Pancreas (tissue), 10 donors: Measurements from ENCODE around the gene HNF1B. TPM values are rescaled to one million over a fixed set of nuclear protein-coding genes. Genes with fewer than 3 reads are reported as not detected.

ENCODE experiments used
- ATAC-seq, 4 donors: fragments of 200-7000 bp; cut with Tn5 transposase; one replicate each; pipeline versions ENCODE4 v1.8.0 to v1.9.1; 2020; ENCODE audit warnings: mild to moderate bottlenecking in 4 of 4, moderate library complexity in 4 of 4
- DNase-seq, 6 donors: peaks; one replicate each; pipeline ENCODE4 v3.0.0-alpha.2; 2020
- FAIRE-seq: peaks from 2 replicates; lab custom pipeline; 2012; peaks lifted over from hg19 to GRCh38; lab: Jason Lieb, UNC
- H3K27ac ChIP-seq, 4 donors: fragments of 200-600 bp; sonication (generic); 1 replicate in 3 of 4; 2 replicates in 1 of 4; pipeline versions ENCODE4 v1.5.0 to v1.8.0; 2020
- H3K27me3 ChIP-seq, 4 donors: fragments of 200-600 bp; one replicate each; pipeline ENCODE4 v1.8.0; 2021
- H3K36me3 ChIP-seq, 3 donors: fragments of 200-600 bp; sonication (generic) in 1 of 3; one replicate each; pipeline versions ENCODE4 v1.5.0 to v1.8.0; 2020 to 2021
- H3K4me1 ChIP-seq, 3 donors: fragments of 200-600 bp; one replicate each; pipeline ENCODE4 v1.8.0; 2021
- H3K4me3 ChIP-seq, 4 donors: fragments of 200-600 bp; sonication (generic) in 2 of 4; one replicate each; pipeline versions ENCODE4 v1.5.0 to v1.8.0; 2020 to 2021
- H3K9me3 ChIP-seq, 4 donors: fragments of 200-600 bp; one replicate each; pipeline ENCODE4 v1.8.0; 2021
- WGBS, 2 donors: extraction: QIAGEN DNeasy Blood & Tissue Kit; methylation state at CpG; one replicate each; pipeline ENCODE4 v1.1.7; 2013; 5-methylcytosine and 5-hydroxymethylcytosine counted together
- intact Hi-C, 3 donors: fragments of 100-400 bp; cut with DNase I; formaldehyde crosslinking; loops; one replicate each; pipeline versions ENCODE4 v1.11.1 to v1.14.2; 2022
- polyA plus RNA-seq, 2 donors: library from polyadenylated mRNA; stranded (reverse); fragments of 200-250 nt; gene quantifications; one replicate each; pipeline ENCODE4 v1.2.3, GENCODE V29; 2013
- total RNA-seq, 6 donors: library from RNA; stranded (reverse); fragmentation: NEBNext Ultra II Directional in 4 of 6; extraction: Animal tissue kit (Norgen Biotek cat#: 25700) in 4 of 6; gene quantifications; one replicate each; pipeline versions ENCODE4 v1.2.1 to v1.2.4, GENCODE V29; 2021 to 2023
- TF ChIP-seq, protein P1 (sequence below), 4 donors: fragments of 200-600 bp; sonication (generic) in 3 of 4; IDR thresholded peaks; one replicate each; pipeline versions ENCODE4 v1.5.0 to v1.8.0; 2021; ENCODE audit warnings: antibody characterized with exemption in 4 of 4
- donor health status: healthy with polysubstance abuse.
- donor health status: DM: no; HTN: no; CAD: no; lungs with moderate emphysema.
- donor health status: DM: no; HTN: no; CAD: no.
- donor health status: control.
- donor health status: control.
- donor health status: Bipolar disorder and iron deficiency.
- donor health status: DM: yes; HTN: yes; CAD: no.
- donor health status: DM: no; HTN: no; CAD: no.
- donor health status: DM: no; HTN: no; CAD: no.
- donor health status: DM: yes; HTN: yes; CAD: no.

HNF1B gene
- total and polyA plus RNA-seq, 8 donors, result 24.9 to 50.5 (median 33.6) TPM

DNA sequence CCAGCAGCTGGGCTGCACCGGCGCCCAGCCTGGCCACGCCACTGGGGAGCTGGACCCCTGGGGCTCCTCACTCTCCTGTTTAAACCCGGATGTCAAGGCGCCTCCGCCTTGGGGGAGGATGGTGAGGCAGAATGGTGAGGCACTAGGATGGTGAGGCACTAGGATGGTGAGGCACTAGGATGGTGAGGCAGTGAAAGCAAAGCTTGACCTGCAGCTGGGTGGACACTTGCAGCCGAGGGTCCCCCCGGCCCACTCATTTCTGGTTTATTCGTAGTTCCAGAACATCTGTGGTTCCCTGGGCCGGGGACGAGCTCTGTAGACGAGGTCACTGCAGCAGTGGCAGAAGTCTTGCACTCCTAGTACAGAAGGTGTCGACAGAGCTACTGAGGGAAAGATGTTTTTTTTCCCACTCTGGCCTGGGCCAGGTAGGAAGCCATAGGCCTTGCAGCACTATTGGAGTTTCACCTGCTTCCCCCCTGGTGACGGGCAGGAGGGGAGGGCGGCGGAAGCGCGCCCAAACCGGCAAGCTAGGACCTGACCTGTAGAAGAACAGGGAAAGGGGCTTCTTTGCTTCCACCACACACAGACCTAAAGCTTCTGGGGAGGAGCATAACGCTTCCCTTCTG is 1.1 kb upstream of the HNF1B start:
- FAIRE-seq, result no peak
- H3K27me3 ChIP-seq, result no peaks in the 10 kb centered on the region
- H3K36me3 ChIP-seq, result no peaks in the 10 kb centered on the region
- intact Hi-C loops, result no loop called here
- DNase-seq, result peak in 2 of 6 donors; percentile 37 to 43
- TF ChIP-seq, protein P1, sequence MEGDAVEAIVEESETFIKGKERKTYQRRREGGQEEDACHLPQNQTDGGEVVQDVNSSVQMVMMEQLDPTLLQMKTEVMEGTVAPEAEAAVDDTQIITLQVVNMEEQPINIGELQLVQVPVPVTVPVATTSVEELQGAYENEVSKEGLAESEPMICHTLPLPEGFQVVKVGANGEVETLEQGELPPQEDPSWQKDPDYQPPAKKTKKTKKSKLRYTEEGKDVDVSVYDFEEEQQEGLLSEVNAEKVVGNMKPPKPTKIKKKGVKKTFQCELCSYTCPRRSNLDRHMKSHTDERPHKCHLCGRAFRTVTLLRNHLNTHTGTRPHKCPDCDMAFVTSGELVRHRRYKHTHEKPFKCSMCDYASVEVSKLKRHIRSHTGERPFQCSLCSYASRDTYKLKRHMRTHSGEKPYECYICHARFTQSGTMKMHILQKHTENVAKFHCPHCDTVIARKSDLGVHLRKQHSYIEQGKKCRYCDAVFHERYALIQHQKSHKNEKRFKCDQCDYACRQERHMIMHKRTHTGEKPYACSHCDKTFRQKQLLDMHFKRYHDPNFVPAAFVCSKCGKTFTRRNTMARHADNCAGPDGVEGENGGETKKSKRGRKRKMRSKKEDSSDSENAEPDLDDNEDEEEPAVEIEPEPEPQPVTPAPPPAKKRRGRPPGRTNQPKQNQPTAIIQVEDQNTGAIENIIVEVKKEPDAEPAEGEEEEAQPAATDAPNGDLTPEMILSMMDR (IDR thresholded peaks at IDR 0.05), result no peak
- H3K9me3 ChIP-seq, result no peaks in the 10 kb centered on the region
- 1 to 8% methylated on average over 20 of the region's 20 CpGs for WGBS, 2 donors
- H3K4me3 ChIP-seq, result peak overlapping the region; percentile 49 to 70 (median 56)
- peak overlapping the region; percentile 81 to 97 (median 93) for H3K27ac ChIP-seq
- H3K4me1 ChIP-seq, result peaks cover 4 to 24% (median 21%) of the 10 kb centered on the region in 3 donors
- peak in 3 of 4 donors; percentile 1 to 5 (median 2) for ATAC-seq

DNA sequence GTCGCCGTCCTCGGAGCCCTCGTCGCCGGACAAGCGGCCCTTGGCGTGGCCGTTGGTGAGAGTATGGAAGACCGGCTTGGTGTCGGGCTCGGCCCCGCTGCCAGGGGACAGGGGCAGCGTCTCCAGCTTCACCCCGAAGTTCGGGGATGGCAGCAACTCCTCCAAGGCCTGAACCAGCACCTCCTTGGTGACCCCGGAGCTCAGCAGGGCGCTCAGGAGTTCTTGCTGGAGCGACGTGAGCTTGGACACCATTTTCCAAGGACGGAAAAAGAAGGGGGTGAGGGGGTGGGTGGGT is 279 bp downstream of the HNF1B start:
- TF ChIP-seq, protein P1 (IDR thresholded peaks at IDR 0.05), result no peak
- Histone ChIP-seq H3K4me3 (peak overlapping the region; percentile 49 to 70 (median 56)), H3K9me3 (no peaks in the 10 kb centered on the region), H3K4me1 (peaks cover 0 to 16% (median 10%) of the 10 kb centered on the region in 3 donors), H3K27ac (peak overlapping the region; percentile 81 to 97 (median 93)), H3K27me3 (no peaks in the 10 kb centered on the region), H3K36me3 (no peaks in the 10 kb centered on the region)
- FAIRE-seq (no peak), DNase-seq (no peak), ATAC-seq (peak; percentile 9 to 21 (median 14))
- intact Hi-C loops, result no loop called here
- WGBS, 2 donors, result 1 to 2% methylated on average over 21 of the region's 21 CpGs

DNA sequence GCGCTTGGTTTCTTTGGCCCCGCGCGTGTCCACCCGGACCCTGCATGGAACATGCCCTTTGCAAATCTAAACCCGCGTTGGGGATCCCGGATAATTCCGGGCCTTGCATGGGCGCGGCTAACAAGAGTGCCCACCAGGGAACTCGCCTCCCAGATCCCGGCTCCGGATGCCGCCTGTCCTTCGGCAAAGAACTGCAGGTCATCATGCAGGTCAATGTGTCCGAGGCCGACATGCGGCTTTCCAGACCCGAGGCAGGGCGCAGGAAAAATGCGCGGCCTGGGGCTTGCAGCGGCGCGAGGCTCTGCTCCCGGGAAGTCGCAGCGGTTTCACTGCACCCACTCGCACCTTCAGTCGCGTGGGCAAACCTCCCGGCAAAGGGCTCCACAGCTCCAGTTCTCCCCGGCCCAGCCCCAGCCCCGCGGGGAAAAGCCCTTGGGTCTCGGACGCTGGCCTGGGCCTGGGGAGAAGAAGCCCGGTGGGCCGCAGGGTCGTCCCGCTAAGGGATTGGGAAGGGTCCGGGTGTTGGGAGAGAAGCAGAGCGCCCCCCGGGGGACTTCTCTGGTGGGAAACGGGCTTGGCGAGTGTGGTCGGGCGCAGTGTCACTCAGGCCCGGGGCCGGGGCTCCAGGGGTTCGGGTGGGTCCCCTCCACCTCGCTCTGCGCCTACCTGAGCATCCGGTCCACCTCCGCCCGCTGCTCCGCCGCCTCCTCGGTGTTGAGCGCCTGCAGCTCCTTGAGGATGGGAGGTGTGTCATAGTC is 805 bp downstream of the HNF1B start:
- H3K27me3 ChIP-seq, result no peaks in the 10 kb centered on the region
- FAIRE-seq (no peak), DNase-seq (peak; percentile 41 to 87 (median 68)), ATAC-seq (peak; percentile 19 to 44 (median 30))
- H3K9me3 ChIP-seq, result no peaks in the 10 kb centered on the region
- TF ChIP-seq, protein P1 (IDR thresholded peaks at IDR 0.05), result no peak
- intact Hi-C loops, result no loop called here
- H3K4me1 ChIP-seq, result peaks cover 0 to 18% (median 10%) of the 10 kb centered on the region in 3 donors
- peak overlapping the region; percentile 49 to 70 (median 56) for H3K4me3 ChIP-seq
- peak overlapping the region; percentile 81 to 97 (median 93) for H3K27ac ChIP-seq
- H3K36me3 ChIP-seq, result peaks cover 0 to 5% (median 0%) of the 10 kb centered on the region in 3 donors
- WGBS, 2 donors, result 1% methylated on average over 61 of the region's 61 CpGs

DNA sequence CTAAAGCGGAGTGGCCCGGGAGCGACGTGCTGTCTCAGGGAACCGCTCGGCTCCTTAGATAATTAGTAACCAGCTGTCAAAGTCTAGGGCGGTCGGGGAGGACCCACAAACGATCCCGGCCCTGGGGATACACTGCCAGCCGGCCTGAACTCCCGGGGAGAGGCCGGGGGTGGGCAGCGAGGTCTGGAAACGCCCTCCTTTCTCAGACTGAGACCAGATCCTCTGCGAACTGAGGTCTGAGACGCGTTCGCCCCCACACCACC is 1.3 kb downstream of the HNF1B start:
- Histone ChIP-seq H3K36me3 (peaks cover 0 to 10% (median 0%) of the 10 kb centered on the region in 3 donors), H3K4me1 (peaks cover 0 to 23% (median 14%) of the 10 kb centered on the region in 3 donors), H3K27ac (peak overlapping the region; percentile 81 to 97 (median 93)), H3K27me3 (no peaks in the 10 kb centered on the region), H3K9me3 (no peaks in the 10 kb centered on the region), H3K4me3 (peak overlapping the region; percentile 49 to 70 (median 56))
- 0 to 1% methylated on average over 19 of the region's 19 CpGs for WGBS, 2 donors
- intact Hi-C loops, result no loop called here
- ATAC-seq, result peak; percentile 25 to 45 (median 34)
- peak in 5 of 6 donors; percentile 54 to 83 (median 65) for DNase-seq
- FAIRE-seq, result no peak
- TF ChIP-seq, protein P1 (IDR thresholded peaks at IDR 0.05), result no peak
